SK-N-MC (cell line): Measurements from ENCODE around the gene AIMP2.

Experiments
- DNase-seq: peaks from one replicate; pipeline ENCODE4 v3.0.0-alpha.2; 2011; ENCODE audit warnings: low read depth, low spot score
- H3K27ac ChIP-seq: fragments of 200-600 bp; sonication (generic); 2 replicates; pipeline ENCODE4 v1.5.1; 2016; ENCODE audit warnings: mixed run types
- H3K36me3 ChIP-seq: fragments of 200-600 bp; sonication (generic); 2 replicates; pipeline ENCODE4 v1.6.1; 2017; ENCODE audit warnings: antibody characterized with exemption, low read length, mixed read lengths; ENCODE audit not compliant: insufficient read depth
- H3K4me3 ChIP-seq: fragments of 200-600 bp; sonication (generic); 2 replicates; pipeline ENCODE4 v1.5.1; 2016
- H3K9ac ChIP-seq: fragments of 200-600 bp; sonication (generic); 2 replicates; pipeline ENCODE4 v1.8.0; 2017; ENCODE audit warnings: mixed run types, mixed read lengths; ENCODE audit not compliant: insufficient read length
- H3K9me3 ChIP-seq: fragments of 200-600 bp; sonication (generic); 2 replicates; pipeline ENCODE4 v1.6.1; 2017; ENCODE audit warnings: low read depth, mild to moderate bottlenecking, antibody characterized with exemption, low read length, moderate library complexity, mixed read lengths
- EZH2 ChIP-seq: fragments of 200-600 bp; sonication (generic); IDR thresholded peaks from one replicate; pipeline ENCODE4 v1.6.1; 2017; ENCODE audit warnings: antibody characterized with exemption
- FOXP2 ChIP-seq: optimal IDR thresholded peaks from 2 replicates; pipeline ENCODE3; 2011; ENCODE audit warnings: mild to moderate bottlenecking, moderate library complexity; ENCODE audit not compliant: insufficient read depth; ENCODE audit errors: extremely low read length, control extremely low read depth
- POLR2AphosphoS5 ChIP-seq: IDR thresholded peaks from 2 replicates; pipeline ENCODE4 v1.6.1; 2012; ENCODE audit warnings: mild to moderate bottlenecking, low read depth, low read length, borderline replicate concordance

AIMP2 gene

DNA sequence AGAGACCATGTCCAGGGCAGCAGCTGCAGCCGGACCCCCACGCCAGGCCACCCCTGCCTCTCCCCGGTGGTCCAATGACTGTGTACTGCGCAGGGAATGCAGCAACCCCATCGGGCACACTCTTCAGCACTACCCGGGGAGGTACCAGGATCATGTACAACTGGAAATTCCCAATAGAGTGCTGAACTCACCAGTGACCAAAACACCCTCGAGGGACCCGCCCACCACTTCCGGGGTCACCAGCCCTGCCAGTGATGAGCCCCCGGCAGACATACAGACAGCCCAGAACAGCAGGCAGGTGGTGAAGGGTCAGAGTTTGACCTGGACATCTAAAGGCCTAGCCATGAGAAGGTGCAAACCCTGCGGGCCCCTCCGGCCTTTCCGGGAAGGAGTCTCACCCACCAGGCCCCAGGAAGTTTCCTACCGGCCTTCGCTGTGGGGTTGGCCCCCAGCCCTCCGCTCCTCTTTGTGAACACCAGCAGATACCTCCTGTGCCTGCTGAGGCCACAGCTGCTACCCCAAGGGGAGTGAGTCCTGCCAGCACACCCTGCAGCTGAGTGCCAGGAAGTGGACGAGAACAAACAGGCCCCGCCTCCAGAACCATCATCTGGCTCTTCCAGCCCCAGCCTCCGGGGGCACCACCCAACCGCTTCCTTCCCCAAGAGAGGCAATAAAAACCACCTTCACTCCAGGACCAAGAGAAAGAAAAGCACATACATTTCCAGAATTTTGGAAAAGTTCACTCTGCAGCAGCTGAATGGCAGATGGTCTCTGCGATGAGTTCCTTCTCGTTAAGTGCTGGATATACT, 17.1 kb downstream of the AIMP2 start:
- no peak overlapping the region for H3K27ac ChIP-seq

GRCh38 chr7:6026820-6027311, 17.8 kb downstream of the AIMP2 start:
- Histone ChIP-seq H3K9me3 (no peaks in the 10 kb centered on the region), H3K36me3 (peaks cover 75% of the 10 kb centered on the region), H3K27ac (no peak overlapping the region)

More for the DNA sequence above, 17.1 kb downstream of the AIMP2 start:
- no peak overlapping the region for H3K9ac ChIP-seq
- peaks cover 81% of the 10 kb centered on the region for H3K36me3 ChIP-seq
- TF ChIP-seq EZH2: no peak
- no peak for TF ChIP-seq POLR2AphosphoS5
- no peak for TF ChIP-seq FOXP2
- no peak overlapping the region for H3K4me3 ChIP-seq
- no peaks in the 10 kb centered on the region for H3K9me3 ChIP-seq
- no peak for DNase-seq

DNA sequence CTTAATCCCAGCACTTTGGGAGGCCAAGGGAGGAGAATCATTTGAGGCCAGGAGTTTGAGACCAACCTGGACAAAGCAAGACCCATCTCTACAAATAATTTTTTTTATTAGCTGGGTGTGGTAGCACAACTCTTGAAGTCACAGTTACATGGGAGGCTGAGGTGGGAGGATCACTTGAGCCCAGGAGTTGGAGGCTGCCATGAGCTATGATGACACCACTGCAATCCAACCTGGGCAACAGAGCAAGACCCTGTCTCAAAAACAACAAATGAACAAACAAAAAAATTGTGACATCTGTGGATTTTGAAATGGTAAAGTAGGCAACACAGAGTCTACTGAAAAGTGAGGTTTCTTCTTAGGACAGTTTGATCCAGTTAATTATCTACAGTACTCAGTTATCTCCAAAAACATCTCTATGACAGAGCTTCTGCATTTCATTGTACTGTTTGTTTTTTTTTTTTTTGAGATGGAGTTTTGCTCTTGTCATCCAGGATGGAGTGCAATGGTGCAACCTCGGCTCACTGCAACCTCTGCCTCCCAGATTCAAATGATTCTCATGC, 18.8 kb downstream of the AIMP2 start:
- no peak for DNase-seq
- Histone ChIP-seq H3K36me3 (peaks cover 69% of the 10 kb centered on the region), H3K4me3 (no peak overlapping the region), H3K9ac (no peak overlapping the region), H3K9me3 (no peaks in the 10 kb centered on the region), H3K27ac (no peak overlapping the region; the same call in 1 of the 2 replicates)
- TF ChIP-seq POLR2AphosphoS5: no peak
- no peak for TF ChIP-seq FOXP2
- no peak for TF ChIP-seq EZH2

More at GRCh38 chr7:6026820-6027311, 17.8 kb downstream of the AIMP2 start:
- no peak for TF ChIP-seq FOXP2
- TF ChIP-seq POLR2AphosphoS5: no peak
- TF ChIP-seq EZH2: no peak
- Histone ChIP-seq H3K4me3 (no peak overlapping the region), H3K9ac (no peak overlapping the region)
- no peak for DNase-seq

GRCh38 chr7:6028563-6028962, 19.5 kb downstream of the AIMP2 start:
- no peaks in the 10 kb centered on the region for H3K9me3 ChIP-seq
- H3K4me3 ChIP-seq: no peak overlapping the region
- TF ChIP-seq POLR2AphosphoS5: no peak
- H3K27ac ChIP-seq: no peak overlapping the region
- DNase-seq: no peak
- H3K9ac ChIP-seq: no peak overlapping the region
- H3K36me3 ChIP-seq: peaks cover 68% of the 10 kb centered on the region

DNA sequence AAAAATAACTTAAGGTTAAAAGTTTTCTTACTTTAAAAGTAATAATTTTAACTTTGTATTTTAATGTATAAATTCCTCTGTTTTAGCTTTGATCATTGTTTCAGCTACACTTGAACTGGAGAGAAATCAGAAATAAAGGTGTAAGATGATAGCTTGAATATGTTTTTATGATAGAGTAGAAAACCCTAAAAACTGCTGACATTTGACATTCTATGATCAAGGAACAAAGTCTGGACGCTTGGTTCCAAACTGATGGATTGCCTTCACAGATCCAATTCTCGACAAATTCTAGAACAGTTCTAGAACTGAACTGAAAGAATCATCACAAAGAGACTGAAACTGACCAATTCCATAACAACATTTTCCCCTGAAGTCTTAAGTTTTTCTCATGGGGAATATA, 21.9 kb downstream of the AIMP2 start, which contains the start of gene ANKRD61:
Gene ANKRD61, plus strand, starts transcription at position 389 of the 400 bp plus-strand sequence. Its CDS starts 0 bp downstream, at position 389.
- H3K4me3 ChIP-seq: no peak within 1 kb of the TSS
- no peak within 1 kb of the TSS for H3K9ac ChIP-seq
- 0 out of 2 replicates have a peak within 1 kb of the TSS, but pooled peaks have one; percentile 32 for H3K27ac ChIP-seq
- TF ChIP-seq FOXP2 (no peak), EZH2 (no peak), POLR2AphosphoS5 (no peak)
- H3K9me3 ChIP-seq: no peaks in the 10 kb centered on the region
- no peak for DNase-seq
- H3K36me3 ChIP-seq: peaks cover 61% of the 10 kb centered on the region

GRCh38 chr7:6031567-6031966, 22.5 kb downstream of the AIMP2 start:
- TF ChIP-seq FOXP2 (no peak), POLR2AphosphoS5 (no peak), EZH2 (no peak)
- peaks cover 61% of the 10 kb centered on the region for H3K36me3 ChIP-seq
- no peak overlapping the region for H3K4me3 ChIP-seq
- no peaks in the 10 kb centered on the region for H3K9me3 ChIP-seq
- DNase-seq: no peak
- H3K9ac ChIP-seq: no peak overlapping the region
- no peak overlapping the region for H3K27ac ChIP-seq

- no peak for DNase-seq
- no peak overlapping the region for H3K27ac ChIP-seq
- peaks cover 61% of the 10 kb centered on the region for H3K36me3 ChIP-seq
- TF ChIP-seq EZH2 (no peak), FOXP2 (no peak), POLR2AphosphoS5 (no peak)
- no peaks in the 10 kb centered on the region for H3K9me3 ChIP-seq
- no peak overlapping the region for H3K9ac ChIP-seq
- no peak overlapping the region for H3K4me3 ChIP-seq
Measured at GRCh38 chr7:6032167-6032566, 23.1 kb downstream of the AIMP2 start.

GRCh38 chr7:6032641-6033040, 23.6 kb downstream of the AIMP2 start:
- TF ChIP-seq FOXP2 (no peak), POLR2AphosphoS5 (no peak), EZH2 (no peak)
- H3K4me3 ChIP-seq: no peak overlapping the region
- H3K27ac ChIP-seq: no peak overlapping the region
- H3K36me3 ChIP-seq: peaks cover 61% of the 10 kb centered on the region
- H3K9ac ChIP-seq: no peak overlapping the region
- no peaks in the 10 kb centered on the region for H3K9me3 ChIP-seq
- no peak for DNase-seq
